KMS-11 (cell line): Measurements from ENCODE around the gene STX8.

ENCODE experiments used
- H2AFZ ChIP-seq: fragments of 200-600 bp; sonication (generic); 2 replicates; pipeline ENCODE4 v1.6.1; 2016; ENCODE audit warnings: antibody characterized with exemption, mixed run types, low read depth
- H3K27ac ChIP-seq: fragments of 200-600 bp; sonication (generic); 2 replicates; pipeline ENCODE4 v1.6.1; 2016; ENCODE audit warnings: mild to moderate bottlenecking, mixed run types
- H3K27me3 ChIP-seq: fragments of 200-600 bp; sonication (generic); 2 replicates; pipeline ENCODE4 v1.6.1; 2017; ENCODE audit warnings: mild to moderate bottlenecking, low read depth, mixed run types, moderate library complexity; ENCODE audit not compliant: insufficient read depth
- H3K36me3 ChIP-seq: fragments of 200-600 bp; sonication (generic); 2 replicates; pipeline ENCODE4 v1.6.1; 2017; ENCODE audit warnings: mild to moderate bottlenecking, mixed run types; ENCODE audit not compliant: insufficient read depth
- H3K4me1 ChIP-seq: fragments of 200-600 bp; sonication (generic); 2 replicates; pipeline ENCODE4 v1.6.1; 2016; ENCODE audit warnings: mild to moderate bottlenecking, low read depth, mixed run types; ENCODE audit not compliant: poor library complexity, severe bottlenecking
- H3K4me2 ChIP-seq: fragments of 200-600 bp; sonication (generic); 2 replicates; pipeline ENCODE4 v1.7.0; 2016; ENCODE audit warnings: mild to moderate bottlenecking, mixed run types
- H3K4me3 ChIP-seq: fragments of 200-600 bp; sonication (generic); IDR thresholded peaks from 2 replicates; pipeline ENCODE4 v1.6.1; 2017; ENCODE audit warnings: low read depth, low read length, mixed read lengths; ENCODE audit not compliant: insufficient read depth
- H3K79me2 ChIP-seq: fragments of 200-600 bp; sonication (generic); 2 replicates; pipeline ENCODE4 v1.6.1; 2016; ENCODE audit warnings: low read depth, mixed run types; ENCODE audit not compliant: insufficient read depth
- H3K9ac ChIP-seq: fragments of 200-600 bp; sonication (generic); 2 replicates; pipeline ENCODE4 v1.6.1; 2016; ENCODE audit warnings: mild to moderate bottlenecking, mixed run types
- H4K20me1 ChIP-seq: fragments of 200-600 bp; sonication (generic); 2 replicates; pipeline ENCODE4 v1.6.1; 2016; ENCODE audit warnings: mild to moderate bottlenecking, mixed run types; ENCODE audit not compliant: insufficient read depth
- CTCF ChIP-seq: fragments of 200-600 bp; sonication (generic); conservative IDR thresholded peaks from 2 replicates; pipeline ENCODE4 v1.6.1; 2017; ENCODE audit warnings: low read depth, mild to moderate bottlenecking, antibody characterized with exemption, low read length, moderate library complexity, mixed read lengths

Gene STX8

GRCh38 chr17:9484789-9485188 is 90.8 kb downstream of the STX8 start:
- no peak overlapping the region for H2AFZ ChIP-seq
- H3K79me2 ChIP-seq = no peaks in the 10 kb centered on the region
- no peak overlapping the region for H3K27ac ChIP-seq

GRCh38 chr17:9479964-9480363 is 95.7 kb downstream of the STX8 start:
- Histone ChIP-seq H2AFZ (no peak overlapping the region), H3K79me2 (no peaks in the 10 kb centered on the region), H3K4me2 (no peak overlapping the region), H3K27me3 (no peaks in the 10 kb centered on the region), H3K4me3 (no peak overlapping the region), H3K4me1 (no peaks in the 10 kb centered on the region), H3K9ac (no peak overlapping the region), H3K36me3 (no peaks in the 10 kb centered on the region), H3K27ac (no peak overlapping the region), H4K20me1 (no peaks in the 10 kb centered on the region)
- no peak for TF ChIP-seq CTCF

More at GRCh38 chr17:9484789-9485188, 90.8 kb downstream of the STX8 start:
- Histone ChIP-seq H3K36me3 (no peaks in the 10 kb centered on the region), H4K20me1 (no peaks in the 10 kb centered on the region), H3K4me2 (no peak overlapping the region), H3K9ac (no peak overlapping the region), H3K4me1 (no peaks in the 10 kb centered on the region), H3K27me3 (no peaks in the 10 kb centered on the region), H3K4me3 (no peak overlapping the region)
- TF ChIP-seq CTCF = no peak

- H4K20me1 ChIP-seq = no peaks in the 10 kb centered on the region
- no peak overlapping the region for H3K27ac ChIP-seq
- no peak overlapping the region for H3K4me2 ChIP-seq
Observed at GRCh38 chr17:9478889-9479288, 96.7 kb downstream of the STX8 start.

GRCh38 chr17:9475101-9475658 is 100.4 kb downstream of the STX8 start:
- Histone ChIP-seq H3K9ac (no peak overlapping the region), H3K4me3 (no peak overlapping the region), H3K79me2 (no peaks in the 10 kb centered on the region), H4K20me1 (no peaks in the 10 kb centered on the region), H3K27ac (no peak overlapping the region), H3K4me2 (no peak overlapping the region), H3K4me1 (peaks cover 3% of the 10 kb centered on the region), H3K36me3 (no peaks in the 10 kb centered on the region), H3K27me3 (no peaks in the 10 kb centered on the region), H2AFZ (no peak overlapping the region)
- no peak for TF ChIP-seq CTCF

More at GRCh38 chr17:9478889-9479288, 96.7 kb downstream of the STX8 start:
- no peak overlapping the region for H3K4me3 ChIP-seq
- no peaks in the 10 kb centered on the region for H3K36me3 ChIP-seq
- H3K9ac ChIP-seq = no peak overlapping the region
- TF ChIP-seq CTCF = no peak
- H3K4me1 ChIP-seq = no peaks in the 10 kb centered on the region
- no peak overlapping the region for H2AFZ ChIP-seq
- no peaks in the 10 kb centered on the region for H3K27me3 ChIP-seq
- H3K79me2 ChIP-seq = no peaks in the 10 kb centered on the region
